ENCODE results near the gene TENM3. TPM values are rescaled to one million over a fixed set of nuclear protein-coding genes. Genes with fewer than 3 reads are reported as not detected.

The TENM3 gene
- polyA plus RNA-seq, 6 donors from 2014 or later, result not detected

GRCh38 chr4:182823576-182823975 is 580.4 kb downstream of the TENM3 start:
- H3K27ac Mint-ChIP-seq, result no peak overlapping the region
- no peaks in the 10 kb centered on the region for H3K36me3 Mint-ChIP-seq
- H3K4me1 Mint-ChIP-seq, result peaks cover 11 to 22% (median 17%) of the 10 kb centered on the region in 3 donors
- no peak for DNase-seq
- H3K4me3 Mint-ChIP-seq, result no peak overlapping the region
- ATAC-seq (ENCODE audit: low read depth in 2 of 2), result no peak
- H3K27me3 Mint-ChIP-seq, result peaks cover 33 to 41% (median 33%) of the 10 kb centered on the region in 3 donors
- no peaks in the 10 kb centered on the region for H3K9me3 Mint-ChIP-seq

GRCh38 chr4:182825003-182825402 is 581.8 kb downstream of the TENM3 start:
- H3K27me3 Mint-ChIP-seq, result peaks cover 40 to 47% (median 47%) of the 10 kb centered on the region in 3 donors
- peak overlapping the region in 1 of 8 donors; percentile 15 for H3K4me3 Mint-ChIP-seq
- ATAC-seq (ENCODE audit: low read depth in 2 of 2) (no peak), DNase-seq (no peak)
- no peaks in the 10 kb centered on the region for H3K36me3 Mint-ChIP-seq
- H3K4me1 Mint-ChIP-seq, result peaks cover 11 to 22% (median 17%) of the 10 kb centered on the region in 3 donors
- no peaks in the 10 kb centered on the region for H3K9me3 Mint-ChIP-seq
- H3K27ac Mint-ChIP-seq, result no peak overlapping the region

- no peaks in the 10 kb centered on the region for H3K36me3 Mint-ChIP-seq
- peaks cover 46 to 55% (median 52%) of the 10 kb centered on the region in 3 donors for H3K27me3 Mint-ChIP-seq
- H3K27ac Mint-ChIP-seq, result peak overlapping the region in 3 of 6 donors; percentile 7 to 74 (median 37)
- ATAC-seq (ENCODE audit: low read depth in 2 of 2), result peak in 1 of 2 donors; percentile 28
- H3K9me3 Mint-ChIP-seq, result no peaks in the 10 kb centered on the region
- no peak for DNase-seq
- peak overlapping the region in 2 of 8 donors; percentile 29 to 72 for H3K4me3 Mint-ChIP-seq
- peaks cover 11 to 22% (median 17%) of the 10 kb centered on the region in 3 donors for H3K4me1 Mint-ChIP-seq
These were observed 582.6 kb downstream of the TENM3 start for GRCh38 chr4:182825786-182826185.

GRCh38 chr4:182826391-182826790 is 583.2 kb downstream of the TENM3 start:
- peak; percentile 45 to 77 for ATAC-seq (ENCODE audit: low read depth in 2 of 2)
- no peaks in the 10 kb centered on the region for H3K36me3 Mint-ChIP-seq
- peaks cover 11 to 22% (median 17%) of the 10 kb centered on the region in 3 donors for H3K4me1 Mint-ChIP-seq
- H3K27me3 Mint-ChIP-seq, result peaks cover 48 to 57% (median 56%) of the 10 kb centered on the region in 3 donors
- H3K27ac Mint-ChIP-seq, result peak overlapping the region in 2 of 6 donors; percentile 38 to 82
- H3K4me3 Mint-ChIP-seq, result peak overlapping the region in 3 of 8 donors; percentile 17 to 42 (median 30)
- no peak for DNase-seq
- H3K9me3 Mint-ChIP-seq, result peaks cover 0 to 4% (median 0%) of the 10 kb centered on the region in 7 donors

GRCh38 chr4:182827166-182827565 is 584.0 kb downstream of the TENM3 start:
- ATAC-seq (ENCODE audit: low read depth in 2 of 2), result no peak
- Mint-ChIP-seq H3K4me3 (no peak overlapping the region), H3K9me3 (peaks cover 0 to 4% (median 0%) of the 10 kb centered on the region in 7 donors), H3K36me3 (peaks cover 0 to 3% of the 10 kb centered on the region in 2 donors), H3K27me3 (peaks cover 48 to 58% (median 58%) of the 10 kb centered on the region in 3 donors), H3K4me1 (peaks cover 11 to 22% (median 17%) of the 10 kb centered on the region in 3 donors), H3K27ac (peak overlapping the region in 1 of 6 donors; percentile 60)
- DNase-seq, result no peak

GRCh38 chr4:182827954-182828353 is 584.8 kb downstream of the TENM3 start:
- no peak for ATAC-seq (ENCODE audit: low read depth in 2 of 2)
- Mint-ChIP-seq H3K9me3 (peaks cover 0 to 9% (median 2%) of the 10 kb centered on the region in 7 donors), H3K36me3 (peaks cover 0 to 9% of the 10 kb centered on the region in 2 donors), H3K4me1 (peaks cover 7 to 22% (median 17%) of the 10 kb centered on the region in 3 donors), H3K27me3 (peaks cover 54 to 64% (median 57%) of the 10 kb centered on the region in 3 donors), H3K27ac (no peak overlapping the region), H3K4me3 (peak overlapping the region in 1 of 8 donors; percentile 25)
- no peak for DNase-seq

- no peak overlapping the region for H3K4me3 Mint-ChIP-seq
- no peak for DNase-seq
- H3K9me3 Mint-ChIP-seq, result peaks cover 0 to 9% (median 2%) of the 10 kb centered on the region in 7 donors
- H3K27me3 Mint-ChIP-seq, result peaks cover 54 to 64% (median 57%) of the 10 kb centered on the region in 3 donors
- ATAC-seq (ENCODE audit: low read depth in 2 of 2), result no peak
- H3K4me1 Mint-ChIP-seq, result peaks cover 7 to 20% (median 17%) of the 10 kb centered on the region in 3 donors
- H3K27ac Mint-ChIP-seq, result peak overlapping the region in 1 of 6 donors; percentile 6
- H3K36me3 Mint-ChIP-seq, result peaks cover 0 to 9% of the 10 kb centered on the region in 2 donors
These were observed 585.3 kb downstream of the TENM3 start for GRCh38 chr4:182828360-182829025.

- H3K4me3 Mint-ChIP-seq, result no peak overlapping the region
- DNase-seq (no peak), ATAC-seq (ENCODE audit: low read depth in 2 of 2) (no peak)
- H3K9me3 Mint-ChIP-seq, result peaks cover 0 to 9% (median 2%) of the 10 kb centered on the region in 7 donors
- peak overlapping the region in 1 of 6 donors; percentile 6 for H3K27ac Mint-ChIP-seq
- H3K4me1 Mint-ChIP-seq, result peaks cover 7 to 20% (median 17%) of the 10 kb centered on the region in 3 donors
- H3K27me3 Mint-ChIP-seq, result peaks cover 49 to 64% (median 57%) of the 10 kb centered on the region in 3 donors
- peaks cover 0 to 9% of the 10 kb centered on the region in 2 donors for H3K36me3 Mint-ChIP-seq
These were observed 586.0 kb downstream of the TENM3 start for GRCh38 chr4:182829196-182829595.

- peaks cover 47 to 68% (median 61%) of the 10 kb centered on the region in 3 donors for H3K27me3 Mint-ChIP-seq
These were observed 588.2 kb downstream of the TENM3 start for GRCh38 chr4:182831376-182831775.

GRCh38 chr4:182832352-182833120 is 589.3 kb downstream of the TENM3 start:
- H3K27me3 Mint-ChIP-seq, result peaks cover 51 to 70% (median 63%) of the 10 kb centered on the region in 3 donors
- H3K27ac Mint-ChIP-seq, result peak overlapping the region in 1 of 6 donors; percentile 80
- H3K4me1 Mint-ChIP-seq, result no peaks in the 10 kb centered on the region
- peaks cover 0 to 9% (median 5%) of the 10 kb centered on the region in 7 donors for H3K9me3 Mint-ChIP-seq
- H3K36me3 Mint-ChIP-seq, result peaks cover 0 to 28% of the 10 kb centered on the region in 2 donors
- no peak for DNase-seq
- no peak overlapping the region for H3K4me3 Mint-ChIP-seq
- ATAC-seq (ENCODE audit: low read depth in 2 of 2), result no peak

More at GRCh38 chr4:182831376-182831775, 588.2 kb downstream of the TENM3 start:
- DNase-seq, result no peak
- Mint-ChIP-seq H3K4me3 (no peak overlapping the region), H3K4me1 (peaks cover 0 to 7% (median 3%) of the 10 kb centered on the region in 3 donors), H3K27ac (no peak overlapping the region), H3K9me3 (peaks cover 0 to 9% (median 5%) of the 10 kb centered on the region in 7 donors), H3K36me3 (peaks cover 0 to 19% of the 10 kb centered on the region in 2 donors)
- no peak for ATAC-seq (ENCODE audit: low read depth in 2 of 2)

GRCh38 chr4:182835006-182835740 is 592.0 kb downstream of the TENM3 start:
- peaks cover 46 to 69% (median 63%) of the 10 kb centered on the region in 3 donors for H3K27me3 Mint-ChIP-seq
- ATAC-seq (ENCODE audit: low read depth in 2 of 2) (no peak), DNase-seq (no peak)
- H3K4me3 Mint-ChIP-seq, result peak overlapping the region in 1 of 8 donors; percentile 51
- H3K9me3 Mint-ChIP-seq, result peaks cover 0 to 9% (median 5%) of the 10 kb centered on the region in 7 donors
- H3K4me1 Mint-ChIP-seq, result no peaks in the 10 kb centered on the region
- H3K36me3 Mint-ChIP-seq, result peaks cover 0 to 28% of the 10 kb centered on the region in 2 donors
- H3K27ac Mint-ChIP-seq, result no peak overlapping the region

- Mint-ChIP-seq H3K4me1 (no peaks in the 10 kb centered on the region), H3K27ac (peak overlapping the region in 1 of 6 donors; percentile 66), H3K27me3 (peaks cover 48 to 66% (median 62%) of the 10 kb centered on the region in 3 donors), H3K4me3 (no peak overlapping the region), H3K36me3 (peaks cover 0 to 19% of the 10 kb centered on the region in 2 donors), H3K9me3 (peaks cover 0 to 4% (median 0%) of the 10 kb centered on the region in 7 donors)
- DNase-seq, result no peak
- no peak for ATAC-seq (ENCODE audit: low read depth in 2 of 2)
These were observed 594.6 kb downstream of the TENM3 start for GRCh38 chr4:182837831-182838230.
